ENCODE results near the gene EIF2S1.

The EIF2S1 gene

DNA sequence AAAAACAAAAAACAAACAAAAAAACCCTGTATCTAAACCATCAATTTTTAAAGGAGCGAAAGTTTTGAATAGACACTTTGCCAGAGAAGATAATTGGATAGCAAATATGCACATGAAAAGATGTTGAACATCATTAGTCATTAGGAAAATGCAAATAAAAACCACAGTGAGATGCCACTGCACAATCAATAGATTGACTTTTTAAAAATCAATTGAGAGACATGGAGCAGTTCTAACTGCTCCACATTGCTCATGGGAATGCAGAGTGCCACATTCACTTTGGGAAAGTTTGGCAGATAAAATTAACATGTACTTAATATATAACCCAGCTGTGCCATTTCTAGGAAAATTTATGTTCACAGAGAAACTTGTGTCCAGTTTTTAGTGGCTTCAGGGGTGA is 12.7 kb downstream of the EIF2S1 start:
- H3K4me3 ChIP-seq (ENCODE audit: control insufficient read depth, low read depth, low read length), result no peak overlapping the region
- TF ChIP-seq, protein P1, sequence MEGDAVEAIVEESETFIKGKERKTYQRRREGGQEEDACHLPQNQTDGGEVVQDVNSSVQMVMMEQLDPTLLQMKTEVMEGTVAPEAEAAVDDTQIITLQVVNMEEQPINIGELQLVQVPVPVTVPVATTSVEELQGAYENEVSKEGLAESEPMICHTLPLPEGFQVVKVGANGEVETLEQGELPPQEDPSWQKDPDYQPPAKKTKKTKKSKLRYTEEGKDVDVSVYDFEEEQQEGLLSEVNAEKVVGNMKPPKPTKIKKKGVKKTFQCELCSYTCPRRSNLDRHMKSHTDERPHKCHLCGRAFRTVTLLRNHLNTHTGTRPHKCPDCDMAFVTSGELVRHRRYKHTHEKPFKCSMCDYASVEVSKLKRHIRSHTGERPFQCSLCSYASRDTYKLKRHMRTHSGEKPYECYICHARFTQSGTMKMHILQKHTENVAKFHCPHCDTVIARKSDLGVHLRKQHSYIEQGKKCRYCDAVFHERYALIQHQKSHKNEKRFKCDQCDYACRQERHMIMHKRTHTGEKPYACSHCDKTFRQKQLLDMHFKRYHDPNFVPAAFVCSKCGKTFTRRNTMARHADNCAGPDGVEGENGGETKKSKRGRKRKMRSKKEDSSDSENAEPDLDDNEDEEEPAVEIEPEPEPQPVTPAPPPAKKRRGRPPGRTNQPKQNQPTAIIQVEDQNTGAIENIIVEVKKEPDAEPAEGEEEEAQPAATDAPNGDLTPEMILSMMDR (conservative IDR thresholded peaks at IDR 0.05; ENCODE audit: control insufficient read depth, insufficient read depth, low read depth, low read length), result no peak
- DNase-seq (ENCODE audit: low read depth), result no peak

DNA sequence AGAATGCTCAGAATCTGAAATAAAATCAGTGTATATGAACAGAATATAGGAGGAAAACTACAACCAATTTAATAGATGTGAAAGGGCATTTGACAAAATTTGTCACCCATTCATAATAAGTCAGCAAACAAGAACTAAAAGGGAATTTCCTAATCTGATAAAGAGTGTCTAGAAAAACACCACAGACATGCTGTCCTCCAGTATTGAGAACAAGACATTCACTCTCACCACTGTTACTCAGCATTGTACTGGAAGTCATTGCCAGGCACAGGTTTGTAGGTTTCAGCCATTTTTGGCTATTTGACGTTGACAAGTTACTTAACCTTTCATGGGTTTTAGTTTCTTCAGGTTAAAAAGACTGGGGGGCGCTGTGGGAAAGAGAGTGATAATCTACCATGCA is 13.2 kb downstream of the EIF2S1 start:
- no peak for DNase-seq (ENCODE audit: low read depth)
- TF ChIP-seq, protein P1 (conservative IDR thresholded peaks at IDR 0.05; ENCODE audit: control insufficient read depth, insufficient read depth, low read depth, low read length), result no peak
- no peak overlapping the region for H3K4me3 ChIP-seq (ENCODE audit: control insufficient read depth, low read depth, low read length)

- no peak overlapping the region for H3K4me3 ChIP-seq (ENCODE audit: control insufficient read depth, low read depth, low read length)
- no peak for DNase-seq (ENCODE audit: low read depth)
- TF ChIP-seq, protein P1 (conservative IDR thresholded peaks at IDR 0.05; ENCODE audit: control insufficient read depth, insufficient read depth, low read depth, low read length), result no peak
Observed at GRCh38 chr14:67377916-67378315, 17.8 kb downstream of the EIF2S1 start.

- TF ChIP-seq, protein P1 (conservative IDR thresholded peaks at IDR 0.05; ENCODE audit: control insufficient read depth, insufficient read depth, low read depth, low read length), result no peak
- H3K4me3 ChIP-seq (ENCODE audit: control insufficient read depth, low read depth, low read length), result no peak overlapping the region
- DNase-seq (ENCODE audit: low read depth), result no peak
Observed at GRCh38 chr14:67385120-67385519, 25.0 kb downstream of the EIF2S1 start.

GRCh38 chr14:67385618-67386017 is 25.5 kb downstream of the EIF2S1 start:
- H3K4me3 ChIP-seq (ENCODE audit: control insufficient read depth, low read depth, low read length), result no peak overlapping the region
- DNase-seq (ENCODE audit: low read depth), result no peak
- TF ChIP-seq, protein P1 (conservative IDR thresholded peaks at IDR 0.05; ENCODE audit: control insufficient read depth, insufficient read depth, low read depth, low read length), result no peak

- H3K4me3 ChIP-seq (ENCODE audit: control insufficient read depth, low read depth, low read length), result no peak overlapping the region
- TF ChIP-seq, protein P1 (conservative IDR thresholded peaks at IDR 0.05; ENCODE audit: control insufficient read depth, insufficient read depth, low read depth, low read length), result no peak
- peak; percentile 49 for DNase-seq (ENCODE audit: low read depth)
Observed at GRCh38 chr14:67387195-67387594, 27.1 kb downstream of the EIF2S1 start.

- H3K4me3 ChIP-seq (ENCODE audit: control insufficient read depth, low read depth, low read length), result no peak overlapping the region
- TF ChIP-seq, protein P1 (conservative IDR thresholded peaks at IDR 0.05; ENCODE audit: control insufficient read depth, insufficient read depth, low read depth, low read length), result no peak
- DNase-seq (ENCODE audit: low read depth), result no peak
Observed at GRCh38 chr14:67389275-67389674, 29.1 kb downstream of the EIF2S1 start.
